ENCODE data around the gene MN1. TPM values are rescaled to one million over a fixed set of nuclear protein-coding genes. Genes with fewer than 3 reads are reported as not detected.

MN1 gene
- polyA plus RNA-seq, 4 donors = 0.81 to 2.6 (median 2.1) TPM; not detected in 1

DNA sequence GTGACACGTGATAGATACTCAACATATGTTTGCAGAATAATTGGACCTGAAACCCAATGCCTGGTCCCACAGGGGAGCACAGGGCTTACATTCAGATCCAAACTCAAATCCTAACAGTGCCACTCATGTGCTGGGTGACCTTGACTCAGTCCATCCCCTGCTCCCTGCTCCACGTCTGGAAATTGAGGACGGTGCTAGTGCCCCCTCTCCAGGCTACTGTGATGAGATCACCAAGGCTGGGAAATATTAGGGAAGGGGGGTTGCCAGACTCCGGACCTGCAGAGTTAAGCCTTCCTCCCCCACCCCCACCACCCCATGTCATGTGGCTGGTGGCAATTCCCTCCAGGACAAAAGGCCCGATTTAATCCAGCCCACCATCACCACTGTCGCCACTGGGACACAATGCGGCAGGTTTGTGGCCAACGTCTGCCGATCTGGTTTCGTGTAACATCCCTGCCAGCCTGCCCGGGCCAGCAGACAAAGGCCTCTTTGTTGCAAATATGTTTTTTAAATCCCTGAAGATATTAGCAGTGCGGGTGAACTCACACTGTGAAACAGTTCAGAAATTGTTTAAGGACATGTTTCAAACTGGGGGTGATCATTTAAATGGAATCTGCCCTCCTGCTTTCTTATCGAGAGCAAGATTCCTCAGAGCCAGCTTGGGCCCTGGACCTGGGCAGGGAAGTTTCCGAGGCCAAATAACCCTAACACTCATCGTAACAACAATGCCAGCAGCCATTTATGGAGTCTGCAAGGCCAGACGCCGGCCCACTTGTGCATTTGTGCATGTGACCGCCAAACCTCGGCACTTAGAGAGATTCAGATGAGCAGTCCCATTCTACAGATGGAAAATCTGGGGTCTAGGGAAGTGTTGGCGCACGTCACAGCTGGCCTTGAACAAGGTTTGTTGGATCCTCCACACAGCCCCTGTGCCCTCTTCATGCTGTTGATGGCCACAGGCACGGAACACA lies 19.6 kb upstream of the MN1 start:
- H3K27me3 ChIP-seq (ENCODE audit: control insufficient read depth in 3 of 3, insufficient read depth in 3 of 3, low read length in 3 of 3) = no peaks in the 10 kb centered on the region
- no peak overlapping the region for H3K4me3 ChIP-seq (ENCODE audit: low read depth in 1 of 3, low read length in 3 of 3)
- H3K36me3 ChIP-seq (ENCODE audit: control insufficient read depth in 3 of 3, insufficient read depth in 2 of 3, low read depth in 1 of 3, low read length in 3 of 3) = no peaks in the 10 kb centered on the region
- H3K27ac ChIP-seq (ENCODE audit: low read depth in 1 of 3, low read length in 2 of 3) = no peak overlapping the region
- FAIRE-seq (no peak), DNase-seq (no peak)
- 32 to 65% (median 50%) methylated on average over 22 of the region's 22 CpGs for WGBS, 3 donors
- H3K9me3 ChIP-seq (ENCODE audit: control insufficient read depth in 2 of 2, insufficient read depth in 1 of 2, low read depth in 1 of 2, low read length in 1 of 2) = peaks cover 0 to 9% of the 10 kb centered on the region in 2 donors
- H3K4me1 ChIP-seq (ENCODE audit: control insufficient read depth in 3 of 3, insufficient read depth in 2 of 3, low read depth in 1 of 3, low read length in 2 of 3) = no peaks in the 10 kb centered on the region

GRCh38 chr22:27816552-27816951 lies 15.0 kb upstream of the MN1 start:
- Histone ChIP-seq H3K4me3 (ENCODE audit: low read depth in 1 of 3, low read length in 3 of 3) (no peak overlapping the region), H3K36me3 (ENCODE audit: control insufficient read depth in 3 of 3, insufficient read depth in 2 of 3, low read depth in 1 of 3, low read length in 3 of 3) (no peaks in the 10 kb centered on the region), H3K27ac (ENCODE audit: low read depth in 1 of 3, low read length in 2 of 3) (no peak overlapping the region), H3K27me3 (ENCODE audit: control insufficient read depth in 3 of 3, insufficient read depth in 3 of 3, low read length in 3 of 3) (no peaks in the 10 kb centered on the region), H3K4me1 (ENCODE audit: control insufficient read depth in 3 of 3, insufficient read depth in 2 of 3, low read depth in 1 of 3, low read length in 2 of 3) (no peaks in the 10 kb centered on the region), H3K9me3 (ENCODE audit: control insufficient read depth in 2 of 2, insufficient read depth in 1 of 2, low read depth in 1 of 2, low read length in 1 of 2) (no peaks in the 10 kb centered on the region)
- FAIRE-seq = no peak
- WGBS, 3 donors = 82 to 86% (median 84%) methylated on average over 3 of the region's 3 CpGs
- no peak for DNase-seq

- DNase-seq (no peak), FAIRE-seq (no peak)
- H3K36me3 ChIP-seq (ENCODE audit: control insufficient read depth in 3 of 3, insufficient read depth in 2 of 3, low read depth in 1 of 3, low read length in 3 of 3) = no peaks in the 10 kb centered on the region
- H3K27ac ChIP-seq (ENCODE audit: low read depth in 1 of 3, low read length in 2 of 3) = no peak overlapping the region
- H3K4me1 ChIP-seq (ENCODE audit: control insufficient read depth in 3 of 3, insufficient read depth in 2 of 3, low read depth in 1 of 3, low read length in 2 of 3) = no peaks in the 10 kb centered on the region
- no peaks in the 10 kb centered on the region for H3K9me3 ChIP-seq (ENCODE audit: control insufficient read depth in 2 of 2, insufficient read depth in 1 of 2, low read depth in 1 of 2, low read length in 1 of 2)
- no peaks in the 10 kb centered on the region for H3K27me3 ChIP-seq (ENCODE audit: control insufficient read depth in 3 of 3, insufficient read depth in 3 of 3, low read length in 3 of 3)
- H3K4me3 ChIP-seq (ENCODE audit: low read depth in 1 of 3, low read length in 3 of 3) = no peak overlapping the region
- 74 to 83% (median 75%) methylated on average over 4 of the region's 4 CpGs for WGBS, 3 donors
Observed at GRCh38 chr22:27815826-27816530, 14.4 kb upstream of the MN1 start.

DNA sequence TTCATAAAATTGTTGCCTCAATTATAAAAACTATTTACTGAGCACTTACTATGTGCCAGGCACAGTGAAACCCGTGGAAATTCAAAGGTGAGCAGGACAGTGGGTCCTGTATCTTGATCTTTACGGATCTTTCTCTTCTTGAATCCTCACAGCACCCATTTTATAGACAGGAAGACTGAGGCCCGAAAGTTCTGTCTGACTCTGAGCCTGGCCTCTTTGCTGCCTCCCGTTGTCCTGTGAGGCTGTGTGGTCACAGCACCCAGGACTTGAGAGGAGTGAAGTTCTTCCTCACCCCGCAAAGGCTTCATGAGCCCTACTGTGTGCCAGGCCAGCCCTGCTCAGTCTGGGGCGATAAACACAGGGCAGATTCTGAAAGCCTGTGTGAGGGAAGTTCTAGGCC lies 13.4 kb upstream of the MN1 start:
- peaks cover 0 to 4% (median 0%) of the 10 kb centered on the region in 3 donors for H3K4me1 ChIP-seq (ENCODE audit: control insufficient read depth in 3 of 3, insufficient read depth in 2 of 3, low read depth in 1 of 3, low read length in 2 of 3)
- H3K9me3 ChIP-seq (ENCODE audit: control insufficient read depth in 2 of 2, insufficient read depth in 1 of 2, low read depth in 1 of 2, low read length in 1 of 2) = no peaks in the 10 kb centered on the region
- H3K36me3 ChIP-seq (ENCODE audit: control insufficient read depth in 3 of 3, insufficient read depth in 2 of 3, low read depth in 1 of 3, low read length in 3 of 3) = no peaks in the 10 kb centered on the region
- WGBS, 3 donors = 78 to 84% (median 79%) methylated on average over 6 of the region's 6 CpGs
- no peaks in the 10 kb centered on the region for H3K27me3 ChIP-seq (ENCODE audit: control insufficient read depth in 3 of 3, insufficient read depth in 3 of 3, low read length in 3 of 3)
- H3K27ac ChIP-seq (ENCODE audit: low read depth in 1 of 3, low read length in 2 of 3) = no peak overlapping the region
- no peak for FAIRE-seq
- no peak overlapping the region for H3K4me3 ChIP-seq (ENCODE audit: low read depth in 1 of 3, low read length in 3 of 3)
- DNase-seq = no peak

DNA sequence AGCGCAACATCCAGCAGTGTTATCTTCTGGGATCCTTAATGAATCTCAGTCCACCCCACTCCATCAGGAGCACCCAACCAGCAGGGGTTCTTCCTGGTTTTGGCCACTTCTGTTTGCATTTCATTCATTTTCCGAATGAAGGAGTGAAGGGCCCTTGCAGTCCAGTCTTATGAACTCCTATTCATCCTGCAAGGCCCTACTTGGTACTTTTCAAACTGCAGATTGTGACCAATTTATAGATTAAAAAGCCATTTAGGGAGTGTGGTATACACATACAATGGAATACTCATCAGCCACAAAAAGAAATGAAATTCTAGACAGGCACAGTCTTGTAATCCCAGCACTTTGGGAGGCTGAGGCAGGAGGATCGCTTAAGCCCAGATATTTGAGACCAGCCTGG lies 10.2 kb upstream of the MN1 start:
- H3K4me1 ChIP-seq (ENCODE audit: control insufficient read depth in 3 of 3, insufficient read depth in 2 of 3, low read depth in 1 of 3, low read length in 2 of 3) = peaks cover 0 to 4% (median 0%) of the 10 kb centered on the region in 3 donors
- no peaks in the 10 kb centered on the region for H3K9me3 ChIP-seq (ENCODE audit: control insufficient read depth in 2 of 2, insufficient read depth in 1 of 2, low read depth in 1 of 2, low read length in 1 of 2)
- H3K27me3 ChIP-seq (ENCODE audit: control insufficient read depth in 3 of 3, insufficient read depth in 3 of 3, low read length in 3 of 3) = no peaks in the 10 kb centered on the region
- DNase-seq (no peak), FAIRE-seq (no peak)
- no peak overlapping the region for H3K4me3 ChIP-seq (ENCODE audit: low read depth in 1 of 3, low read length in 3 of 3)
- no peak overlapping the region for H3K27ac ChIP-seq (ENCODE audit: low read depth in 1 of 3, low read length in 2 of 3)
- H3K36me3 ChIP-seq (ENCODE audit: control insufficient read depth in 3 of 3, insufficient read depth in 2 of 3, low read depth in 1 of 3, low read length in 3 of 3) = no peaks in the 10 kb centered on the region
- WGBS, 3 donors = 87 to 97% (median 96%) methylated on average over 3 of the region's 3 CpGs

- no peak for FAIRE-seq
- no peak for DNase-seq
- H3K4me3 ChIP-seq (ENCODE audit: low read depth in 1 of 3, low read length in 3 of 3) = no peak overlapping the region
- no peaks in the 10 kb centered on the region for H3K9me3 ChIP-seq (ENCODE audit: control insufficient read depth in 2 of 2, insufficient read depth in 1 of 2, low read depth in 1 of 2, low read length in 1 of 2)
- 19 to 56% (median 41%) methylated on average over 15 of the region's 15 CpGs for WGBS, 3 donors
- peaks cover 0 to 2% (median 0%) of the 10 kb centered on the region in 3 donors for H3K27me3 ChIP-seq (ENCODE audit: control insufficient read depth in 3 of 3, insufficient read depth in 3 of 3, low read length in 3 of 3)
- no peaks in the 10 kb centered on the region for H3K36me3 ChIP-seq (ENCODE audit: control insufficient read depth in 3 of 3, insufficient read depth in 2 of 3, low read depth in 1 of 3, low read length in 3 of 3)
- H3K4me1 ChIP-seq (ENCODE audit: control insufficient read depth in 3 of 3, insufficient read depth in 2 of 3, low read depth in 1 of 3, low read length in 2 of 3) = peaks cover 0 to 4% (median 0%) of the 10 kb centered on the region in 3 donors
- peak overlapping the region in 1 of 3 donors; percentile 30 for H3K27ac ChIP-seq (ENCODE audit: low read depth in 1 of 3, low read length in 2 of 3)
Observed at GRCh38 chr22:27810609-27811151, 9.1 kb upstream of the MN1 start.

DNA sequence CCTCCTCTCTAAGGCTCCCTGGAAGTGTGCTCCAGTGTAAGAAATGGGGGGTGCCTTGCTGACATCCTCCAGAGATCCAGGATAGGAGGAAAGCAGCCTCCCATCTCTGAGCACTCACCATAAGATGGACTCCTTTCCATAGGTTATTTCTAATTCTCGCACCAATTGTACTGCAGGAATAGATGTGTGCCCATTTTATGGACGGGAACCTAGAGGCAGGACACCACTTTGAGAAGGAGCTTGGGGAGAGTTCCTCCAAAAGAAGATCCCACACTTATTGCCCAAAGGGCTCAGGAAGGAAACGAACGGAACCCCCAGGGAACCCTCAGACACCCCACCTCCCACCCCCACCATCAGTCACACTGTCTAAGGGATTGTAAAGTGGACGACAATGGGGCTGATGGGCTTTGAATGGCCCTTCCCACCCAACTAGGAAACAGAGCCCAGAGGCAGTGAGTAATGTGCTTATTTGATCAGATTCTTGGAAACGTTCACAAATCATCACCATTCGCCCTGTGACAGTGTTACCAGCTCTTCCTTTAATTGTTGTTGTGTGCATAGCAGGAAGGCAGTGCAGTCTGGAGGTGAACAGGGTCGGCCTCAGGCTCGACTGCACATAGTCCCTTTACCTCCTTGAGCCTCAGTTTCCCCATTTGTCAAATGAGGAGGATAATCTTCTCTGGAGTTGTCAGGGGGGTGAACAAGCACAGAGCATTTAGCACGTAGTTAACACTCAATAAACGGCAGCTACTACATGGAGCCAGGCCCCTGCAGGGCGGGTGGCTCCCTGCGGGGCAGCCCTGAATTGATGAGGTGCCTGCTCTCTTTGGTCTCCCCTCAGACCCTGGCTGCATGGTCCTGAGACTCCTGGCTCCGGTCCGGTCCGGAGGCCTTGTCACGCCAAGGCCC lies 8.4 kb upstream of the MN1 start:
- Histone ChIP-seq H3K36me3 (ENCODE audit: control insufficient read depth in 3 of 3, insufficient read depth in 2 of 3, low read depth in 1 of 3, low read length in 3 of 3) (no peaks in the 10 kb centered on the region), H3K27ac (ENCODE audit: low read depth in 1 of 3, low read length in 2 of 3) (peak overlapping the region in 1 of 3 donors; percentile 30), H3K4me3 (ENCODE audit: low read depth in 1 of 3, low read length in 3 of 3) (no peak overlapping the region), H3K27me3 (ENCODE audit: control insufficient read depth in 3 of 3, insufficient read depth in 3 of 3, low read length in 3 of 3) (peaks cover 0 to 2% (median 0%) of the 10 kb centered on the region in 3 donors), H3K4me1 (ENCODE audit: control insufficient read depth in 3 of 3, insufficient read depth in 2 of 3, low read depth in 1 of 3, low read length in 2 of 3) (peaks cover 0 to 6% (median 0%) of the 10 kb centered on the region in 3 donors), H3K9me3 (ENCODE audit: control insufficient read depth in 2 of 2, insufficient read depth in 1 of 2, low read depth in 1 of 2, low read length in 1 of 2) (no peaks in the 10 kb centered on the region)
- 49 to 65% (median 57%) methylated on average over 17 of the region's 17 CpGs for WGBS, 3 donors
- DNase-seq (no peak), FAIRE-seq (no peak)
